ENCODE results near the gene IGF1R.
A peak's percentile ranks its signal among the peaks of the same experiment; 100 is the strongest.

IGF1R gene

DNA sequence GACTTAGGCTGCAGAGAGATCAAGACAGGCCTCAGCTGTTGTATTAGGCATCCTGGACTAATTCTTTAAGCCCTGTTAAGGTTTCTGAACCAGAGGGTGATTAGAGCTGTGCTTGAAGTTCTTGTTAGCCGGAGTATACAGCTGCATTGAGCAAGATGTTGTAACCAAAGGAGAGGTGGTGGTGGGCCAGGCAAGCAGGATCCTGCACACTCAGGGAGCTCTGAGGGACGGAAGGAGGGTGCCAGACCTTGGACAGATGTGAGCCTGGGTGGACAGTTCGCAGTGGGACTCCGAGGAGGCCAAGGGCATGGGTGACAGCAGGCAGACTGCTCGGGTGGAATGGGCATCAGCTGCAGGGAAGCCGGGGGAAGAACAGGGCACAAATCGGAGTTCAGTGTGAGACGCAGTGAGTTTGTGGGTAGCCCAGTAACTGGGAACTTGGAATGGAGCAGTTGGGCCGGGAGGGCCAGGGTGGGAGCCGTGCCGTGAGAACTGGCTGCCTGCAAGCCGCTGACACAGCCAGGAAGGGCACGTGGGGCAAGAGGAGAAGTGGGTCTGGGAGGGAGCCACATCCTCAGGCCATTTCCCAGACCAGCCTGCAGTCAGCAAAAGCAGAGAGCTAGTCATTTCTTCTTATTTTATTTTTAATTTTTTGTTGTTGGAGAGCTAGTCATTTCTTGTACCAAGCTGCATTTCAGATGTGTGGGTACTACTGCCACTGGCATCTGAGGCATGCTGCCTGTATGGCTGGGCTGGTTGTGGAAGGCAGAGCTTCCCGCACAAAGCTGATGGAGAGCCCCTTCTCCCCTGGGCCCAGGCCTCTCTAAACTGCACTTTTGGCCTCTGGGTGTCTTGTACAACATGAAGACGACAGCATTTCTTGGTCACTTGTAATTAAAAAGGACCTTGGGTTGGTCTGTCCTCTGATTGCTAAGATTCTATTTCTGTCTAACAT lies 298.2 kb downstream of the IGF1R start:
- no peak for DNase-seq (ENCODE audit: low read depth)

- DNase-seq (ENCODE audit: low read depth): no peak
Measured at GRCh38 chr15:98948456-98948855, 300.1 kb downstream of the IGF1R start.

DNA sequence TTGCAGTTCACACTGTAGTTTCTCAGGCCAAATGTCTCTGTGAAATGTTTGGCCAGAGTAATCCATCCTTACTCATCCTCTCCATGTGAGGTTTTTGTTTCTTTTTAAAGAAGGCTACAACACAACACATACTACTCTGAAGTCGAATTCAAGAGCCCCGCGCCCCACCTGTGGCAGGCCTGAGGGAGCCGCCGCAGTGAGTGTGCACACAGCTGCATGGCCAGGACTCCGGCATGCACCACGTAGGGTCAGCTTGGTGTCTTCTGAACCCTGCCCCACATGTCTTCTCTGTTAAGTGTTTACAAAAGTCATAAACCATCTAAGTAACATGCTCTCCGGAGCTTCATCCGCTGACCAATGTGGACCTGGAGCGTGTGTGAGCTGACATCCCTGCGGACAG lies 300.6 kb downstream of the IGF1R start:
- no peak for DNase-seq (ENCODE audit: low read depth)

DNA sequence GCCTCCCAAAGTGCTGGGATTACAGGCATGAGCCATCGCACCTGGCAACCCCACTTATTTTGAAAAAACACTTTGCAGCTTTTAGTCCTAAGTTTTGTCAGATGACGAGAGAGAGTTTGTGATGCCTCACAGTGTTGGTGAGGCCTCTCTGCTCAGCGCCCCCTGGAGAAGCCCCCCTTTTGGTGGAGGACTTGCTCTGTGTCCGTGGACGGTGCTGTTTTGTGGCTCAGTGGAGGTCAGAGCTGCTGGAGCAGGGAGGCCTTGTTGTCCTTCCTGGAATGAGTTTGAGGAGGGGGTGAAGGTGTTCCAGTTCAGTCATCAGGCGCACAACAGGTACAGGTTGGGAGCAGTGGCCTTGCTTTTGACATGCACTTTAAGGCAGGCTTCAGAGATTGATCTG lies 301.3 kb downstream of the IGF1R start:
- no peak for DNase-seq (ENCODE audit: low read depth)

GRCh38 chr15:98950248-98950647 lies 301.9 kb downstream of the IGF1R start:
- DNase-seq (ENCODE audit: low read depth): no peak

DNA sequence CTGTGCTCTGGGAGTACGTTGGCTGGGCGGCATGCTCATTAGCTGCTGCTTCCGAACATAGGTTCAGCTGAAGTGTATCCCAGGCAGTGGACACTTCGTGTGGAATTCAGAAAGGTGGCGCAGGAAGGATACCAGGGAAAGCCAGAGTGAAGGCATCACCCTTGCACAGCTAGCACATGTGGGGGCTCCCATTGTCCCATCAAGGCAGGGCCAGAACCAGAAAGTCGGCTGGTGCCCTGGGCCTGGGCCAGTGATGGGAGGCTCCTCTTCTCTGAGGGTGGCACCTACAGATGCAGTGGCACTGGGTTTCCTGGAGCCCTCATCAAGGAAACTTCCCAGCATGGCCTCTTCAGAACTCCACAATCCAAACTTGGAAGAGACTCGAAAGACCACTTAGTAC lies 302.7 kb downstream of the IGF1R start:
- DNase-seq (ENCODE audit: low read depth): no peak

DNA sequence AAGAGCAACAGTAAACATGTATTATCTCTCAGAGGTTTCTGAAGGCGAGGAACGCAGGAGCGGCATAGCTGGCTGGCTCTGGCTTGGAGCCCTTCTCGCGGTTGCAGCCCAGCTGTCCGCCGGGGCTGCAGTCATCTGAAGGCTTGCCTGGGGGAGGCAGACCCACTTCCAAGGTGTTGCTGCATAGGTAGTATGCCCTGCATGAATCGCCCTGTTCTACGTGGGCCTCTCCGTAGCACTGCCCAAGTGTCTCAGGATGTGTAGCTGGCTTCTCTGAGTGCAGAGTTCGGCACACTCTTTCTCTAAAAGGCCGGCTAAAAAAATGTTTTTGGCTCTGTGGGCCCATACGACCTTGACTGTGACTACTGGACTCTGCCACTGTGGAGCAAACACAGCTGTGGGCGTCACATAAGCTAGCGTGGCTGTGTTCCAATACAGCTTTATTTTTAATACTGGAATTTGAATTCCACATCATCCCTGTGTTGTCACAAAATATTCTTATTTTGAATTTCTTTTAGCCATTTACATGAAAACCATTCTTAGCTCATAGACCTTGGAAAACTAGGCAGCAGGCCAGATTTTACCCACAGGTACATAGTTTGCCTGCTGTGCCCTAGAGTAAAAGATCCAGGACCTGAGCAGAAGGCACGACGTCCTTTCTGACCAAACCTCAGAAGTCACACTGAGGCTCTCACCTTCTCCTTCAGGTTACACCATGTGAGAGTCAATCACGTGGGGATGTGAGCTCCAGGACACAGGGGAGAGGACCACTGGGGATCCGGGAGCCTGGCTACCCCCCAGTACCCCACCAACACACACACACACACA lies 303.4 kb downstream of the IGF1R start:
- DNase-seq (ENCODE audit: low read depth): no peak

DNA sequence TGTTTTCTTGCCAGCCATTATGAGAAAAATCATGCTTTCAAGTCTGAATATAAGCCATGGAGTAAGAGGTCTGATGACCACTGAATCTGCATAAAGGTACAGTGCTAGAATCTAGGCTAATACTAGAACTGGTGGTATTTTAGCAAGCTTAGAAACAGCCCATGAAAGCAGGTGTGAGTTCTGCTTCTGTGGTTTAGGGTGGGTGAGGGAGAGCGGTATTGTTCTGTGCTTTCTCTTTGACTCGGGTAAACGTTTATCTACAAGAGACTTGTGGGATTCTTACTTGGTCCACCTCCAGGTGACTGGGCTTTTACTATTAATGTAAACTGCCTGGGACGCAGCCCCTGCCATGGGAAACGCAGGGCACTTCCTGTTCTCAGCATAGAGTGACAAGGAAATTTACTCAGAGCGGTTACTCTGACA lies 304.1 kb downstream of the IGF1R start:
- no peak for DNase-seq (ENCODE audit: low read depth)

- DNase-seq (ENCODE audit: low read depth): no peak
Measured at GRCh38 chr15:98953000-98953787, 304.9 kb downstream of the IGF1R start.

DNA sequence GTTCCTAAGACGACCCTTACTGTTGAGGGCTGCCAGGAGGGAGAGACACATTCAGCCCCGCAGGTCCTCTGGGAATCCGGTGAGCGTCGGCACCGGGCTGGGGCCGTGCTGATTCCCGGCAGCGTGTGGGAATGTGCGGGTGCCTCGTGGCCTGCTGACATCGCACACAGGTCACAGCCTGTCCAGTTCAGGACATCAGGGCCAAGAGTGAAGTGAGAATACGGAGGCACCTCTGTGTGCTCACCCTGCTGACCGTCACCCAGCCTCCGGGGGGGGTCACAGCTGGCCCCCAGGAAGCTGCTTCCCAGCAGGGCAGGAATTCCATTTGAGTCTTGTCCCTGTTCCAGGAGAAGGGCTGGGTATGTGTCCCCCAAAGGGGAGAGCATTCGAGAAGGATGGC lies 305.6 kb downstream of the IGF1R start:
- DNase-seq (ENCODE audit: low read depth): no peak

DNA sequence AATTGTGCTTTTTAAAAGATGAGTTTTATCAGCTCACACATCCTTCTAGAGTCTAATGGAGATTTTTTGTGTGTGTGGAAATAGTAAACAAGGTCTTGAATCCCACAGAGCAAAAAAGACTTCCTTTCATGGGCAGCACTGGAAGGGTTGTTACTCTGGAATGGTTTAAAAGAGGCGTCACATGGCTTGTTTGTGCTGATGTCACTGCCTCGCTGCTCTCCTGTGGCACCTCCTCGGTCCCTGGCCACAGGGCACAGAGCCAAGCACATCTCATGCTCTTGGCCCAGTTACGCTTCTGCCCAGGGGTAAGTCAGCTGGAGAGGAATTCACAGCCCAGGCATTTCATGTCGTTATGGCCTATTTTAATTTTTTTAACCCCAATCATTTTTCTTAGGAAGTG lies 306.1 kb downstream of the IGF1R start:
- peak; percentile 85 for DNase-seq (ENCODE audit: low read depth)

DNA sequence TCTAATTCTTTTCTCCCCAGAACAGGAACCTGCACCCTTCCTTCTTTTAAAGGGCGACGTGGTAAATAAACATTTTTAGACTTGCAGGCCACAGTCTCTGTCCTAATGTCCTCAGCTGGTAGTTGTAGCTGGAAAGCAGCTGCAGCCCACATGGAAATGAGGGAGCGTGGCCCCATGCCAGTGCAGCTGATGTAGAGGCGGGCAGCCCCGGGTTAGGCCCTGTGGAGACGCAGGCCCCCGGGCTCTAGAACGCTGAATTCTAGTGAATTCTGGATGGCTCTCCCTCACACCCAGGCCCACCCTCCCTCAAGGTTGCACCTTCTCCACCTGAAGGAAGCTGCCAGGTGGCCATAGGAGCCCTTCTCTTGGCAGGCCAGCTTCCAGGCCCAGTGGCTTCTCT lies 307.0 kb downstream of the IGF1R start:
- DNase-seq (ENCODE audit: low read depth): no peak

GRCh38 chr15:98955961-98956723 lies 307.8 kb downstream of the IGF1R start:
- no peak for DNase-seq (ENCODE audit: low read depth)

DNA sequence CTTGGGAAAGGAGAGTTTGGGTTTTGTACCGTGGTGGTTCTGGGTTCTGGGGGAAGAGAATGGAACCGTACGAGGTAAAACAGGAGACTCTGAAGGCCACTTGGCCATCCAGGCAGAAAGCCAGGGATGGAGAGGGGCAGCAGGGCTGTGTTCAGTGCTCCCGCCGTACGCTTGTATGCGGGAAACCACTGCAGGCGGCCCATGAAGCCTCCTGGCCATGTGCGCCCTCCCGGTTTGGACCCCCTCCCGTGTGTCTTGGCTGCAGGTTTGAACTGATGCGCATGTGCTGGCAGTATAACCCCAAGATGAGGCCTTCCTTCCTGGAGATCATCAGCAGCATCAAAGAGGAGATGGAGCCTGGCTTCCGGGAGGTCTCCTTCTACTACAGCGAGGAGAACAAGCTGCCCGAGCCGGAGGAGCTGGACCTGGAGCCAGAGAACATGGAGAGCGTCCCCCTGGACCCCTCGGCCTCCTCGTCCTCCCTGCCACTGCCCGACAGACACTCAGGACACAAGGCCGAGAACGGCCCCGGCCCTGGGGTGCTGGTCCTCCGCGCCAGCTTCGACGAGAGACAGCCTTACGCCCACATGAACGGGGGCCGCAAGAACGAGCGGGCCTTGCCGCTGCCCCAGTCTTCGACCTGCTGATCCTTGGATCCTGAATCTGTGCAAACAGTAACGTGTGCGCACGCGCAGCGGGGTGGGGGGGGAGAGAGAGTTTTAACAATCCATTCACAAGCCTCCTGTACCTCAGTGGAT lies 308.6 kb downstream of the IGF1R start:
- no peak for DNase-seq (ENCODE audit: low read depth)

GRCh38 chr15:98957655-98958054 lies 309.3 kb downstream of the IGF1R start:
- no peak for DNase-seq (ENCODE audit: low read depth)

GRCh38 chr15:98958076-98958475 lies 309.7 kb downstream of the IGF1R start:
- no peak for DNase-seq (ENCODE audit: low read depth)

GRCh38 chr15:98958918-98959639 lies 310.7 kb downstream of the IGF1R start:
- DNase-seq (ENCODE audit: low read depth): no peak

DNA sequence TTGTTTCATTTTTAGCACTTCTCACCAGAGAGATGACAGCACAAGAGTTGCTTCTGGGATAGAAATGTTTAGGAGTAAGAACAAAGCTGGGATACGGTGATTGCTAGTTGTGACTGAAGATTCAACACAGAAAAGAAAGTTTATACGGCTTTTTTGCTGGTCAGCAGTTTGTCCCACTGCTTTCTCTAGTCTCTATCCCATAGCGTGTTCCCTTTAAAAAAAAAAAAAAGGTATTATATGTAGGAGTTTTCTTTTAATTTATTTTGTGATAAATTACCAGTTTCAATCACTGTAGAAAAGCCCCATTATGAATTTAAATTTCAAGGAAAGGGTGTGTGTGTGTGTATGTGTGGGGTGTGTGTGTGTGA lies 311.3 kb downstream of the IGF1R start:
- DNase-seq (ENCODE audit: low read depth): no peak

- no peak for DNase-seq (ENCODE audit: low read depth)
Measured at GRCh38 chr15:98960555-98961050, 312.3 kb downstream of the IGF1R start.

DNA sequence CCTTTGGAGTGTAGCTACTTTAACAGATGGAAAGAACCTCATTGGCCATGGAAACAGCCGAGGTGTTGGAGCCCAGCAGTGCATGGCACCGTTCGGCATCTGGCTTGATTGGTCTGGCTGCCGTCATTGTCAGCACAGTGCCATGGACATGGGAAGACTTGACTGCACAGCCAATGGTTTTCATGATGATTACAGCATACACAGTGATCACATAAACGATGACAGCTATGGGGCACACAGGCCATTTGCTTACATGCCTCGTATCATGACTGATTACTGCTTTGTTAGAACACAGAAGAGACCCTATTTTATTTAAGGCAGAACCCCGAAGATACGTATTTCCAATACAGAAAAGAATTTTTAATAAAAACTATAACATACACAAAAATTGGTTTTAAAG lies 315.1 kb downstream of the IGF1R start:
- no peak for DNase-seq (ENCODE audit: low read depth)
